Measurements from ENCODE around the gene TMEM100. TPM values are rescaled to one million over a fixed set of nuclear protein-coding genes. Genes with fewer than 3 reads are reported as not detected.

The TMEM100 gene
- total RNA-seq, 1 donor from 2014 or later: 5.3 TPM

GRCh38 chr17:55749985-55750384, 27.3 kb upstream of the TMEM100 start:
- peaks cover 1% of the 10 kb centered on the region for H3K36me3 Mint-ChIP-seq (ENCODE audit: low read depth)
- TF ChIP-seq, protein P1, sequence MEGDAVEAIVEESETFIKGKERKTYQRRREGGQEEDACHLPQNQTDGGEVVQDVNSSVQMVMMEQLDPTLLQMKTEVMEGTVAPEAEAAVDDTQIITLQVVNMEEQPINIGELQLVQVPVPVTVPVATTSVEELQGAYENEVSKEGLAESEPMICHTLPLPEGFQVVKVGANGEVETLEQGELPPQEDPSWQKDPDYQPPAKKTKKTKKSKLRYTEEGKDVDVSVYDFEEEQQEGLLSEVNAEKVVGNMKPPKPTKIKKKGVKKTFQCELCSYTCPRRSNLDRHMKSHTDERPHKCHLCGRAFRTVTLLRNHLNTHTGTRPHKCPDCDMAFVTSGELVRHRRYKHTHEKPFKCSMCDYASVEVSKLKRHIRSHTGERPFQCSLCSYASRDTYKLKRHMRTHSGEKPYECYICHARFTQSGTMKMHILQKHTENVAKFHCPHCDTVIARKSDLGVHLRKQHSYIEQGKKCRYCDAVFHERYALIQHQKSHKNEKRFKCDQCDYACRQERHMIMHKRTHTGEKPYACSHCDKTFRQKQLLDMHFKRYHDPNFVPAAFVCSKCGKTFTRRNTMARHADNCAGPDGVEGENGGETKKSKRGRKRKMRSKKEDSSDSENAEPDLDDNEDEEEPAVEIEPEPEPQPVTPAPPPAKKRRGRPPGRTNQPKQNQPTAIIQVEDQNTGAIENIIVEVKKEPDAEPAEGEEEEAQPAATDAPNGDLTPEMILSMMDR (IDR thresholded peaks at IDR 0.05): no peak
- H3K4me1 Mint-ChIP-seq (ENCODE audit: low read depth): peaks cover 20% of the 10 kb centered on the region
- peaks cover 2% of the 10 kb centered on the region for H3K27me3 Mint-ChIP-seq (ENCODE audit: low read depth)
- no peak for DNase-seq (ENCODE audit: low spot score)
- H3K27ac Mint-ChIP-seq (ENCODE audit: unreplicated experiment): no peak overlapping the region
- H3K9me3 Mint-ChIP-seq (ENCODE audit: low read depth): no peaks in the 10 kb centered on the region
- H3K4me3 Mint-ChIP-seq (ENCODE audit: unreplicated experiment): no peak overlapping the region

DNA sequence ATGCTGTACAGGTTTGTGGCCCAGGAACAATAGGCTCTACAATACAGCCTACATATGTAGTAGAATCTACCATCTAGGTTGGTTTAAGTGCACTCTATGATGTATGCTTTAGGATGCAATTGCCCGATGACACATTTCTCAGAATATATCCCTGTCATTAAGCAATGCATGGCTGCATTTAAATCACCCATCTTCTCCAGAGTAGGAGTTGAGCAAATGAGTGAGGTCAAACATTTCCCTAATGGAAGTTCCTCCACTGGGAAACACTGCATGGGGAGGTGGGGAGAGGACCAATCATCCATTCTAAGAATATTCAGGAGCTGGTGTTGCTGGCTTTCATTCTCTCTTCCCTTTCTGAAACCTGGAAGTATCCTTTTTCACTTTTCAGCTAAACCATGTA, 26.2 kb upstream of the TMEM100 start:
- H3K36me3 Mint-ChIP-seq (ENCODE audit: low read depth): peaks cover 1% of the 10 kb centered on the region
- H3K4me1 Mint-ChIP-seq (ENCODE audit: low read depth): peaks cover 20% of the 10 kb centered on the region
- TF ChIP-seq, protein P1 (IDR thresholded peaks at IDR 0.05): no peak
- no peak overlapping the region for H3K4me3 Mint-ChIP-seq (ENCODE audit: unreplicated experiment)
- H3K27ac Mint-ChIP-seq (ENCODE audit: unreplicated experiment): no peak overlapping the region
- H3K27me3 Mint-ChIP-seq (ENCODE audit: low read depth): peaks cover 2% of the 10 kb centered on the region
- no peak for DNase-seq (ENCODE audit: low spot score)
- H3K9me3 Mint-ChIP-seq (ENCODE audit: low read depth): no peaks in the 10 kb centered on the region

DNA sequence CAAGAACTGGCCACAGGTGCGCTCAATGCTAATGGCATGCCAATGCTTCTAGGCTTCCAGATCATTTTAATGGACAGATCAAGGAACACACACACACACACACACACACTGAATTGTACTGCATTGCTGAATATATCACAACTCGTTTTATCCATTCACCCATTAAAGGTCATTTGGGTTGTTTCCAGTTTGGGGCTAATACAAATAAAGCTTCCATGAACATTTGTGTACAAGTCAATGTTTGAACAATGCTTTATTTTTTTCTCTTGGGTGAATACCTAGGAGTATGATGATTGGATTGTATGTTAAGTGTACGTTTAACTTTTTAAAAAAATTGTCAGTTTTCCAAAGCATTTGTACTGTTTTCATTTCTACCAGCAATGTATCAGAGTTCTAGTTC, 24.5 kb upstream of the TMEM100 start:
- Mint-ChIP-seq H3K9me3 (ENCODE audit: low read depth) (no peaks in the 10 kb centered on the region), H3K4me1 (ENCODE audit: low read depth) (peaks cover 14% of the 10 kb centered on the region), H3K4me3 (ENCODE audit: unreplicated experiment) (no peak overlapping the region), H3K27me3 (ENCODE audit: low read depth) (peaks cover 2% of the 10 kb centered on the region), H3K27ac (ENCODE audit: unreplicated experiment) (no peak overlapping the region), H3K36me3 (ENCODE audit: low read depth) (peaks cover 1% of the 10 kb centered on the region)
- DNase-seq (ENCODE audit: low spot score): no peak
- TF ChIP-seq, protein P1 (IDR thresholded peaks at IDR 0.05): no peak

DNA sequence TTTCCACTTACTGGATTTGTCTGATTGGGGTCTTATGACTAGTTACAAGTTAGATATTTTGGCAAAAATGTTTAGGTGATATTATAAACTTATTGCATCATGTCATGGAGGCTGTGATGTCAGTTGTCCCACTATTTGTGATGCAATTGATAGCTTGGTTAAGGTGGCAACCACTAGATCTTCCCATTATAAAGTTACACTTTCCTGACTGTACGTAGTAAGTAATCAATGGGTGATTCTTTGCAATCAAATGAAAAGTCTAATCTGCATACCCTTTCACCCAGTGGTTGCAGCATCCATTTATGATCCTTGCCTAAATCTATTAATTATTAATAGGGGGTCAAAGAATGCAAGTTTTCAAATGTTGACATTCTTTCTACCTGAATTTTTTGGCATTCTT, 23.8 kb upstream of the TMEM100 start:
- Mint-ChIP-seq H3K36me3 (ENCODE audit: low read depth) (peaks cover 1% of the 10 kb centered on the region), H3K27me3 (ENCODE audit: low read depth) (peaks cover 2% of the 10 kb centered on the region), H3K27ac (ENCODE audit: unreplicated experiment) (no peak overlapping the region), H3K4me1 (ENCODE audit: low read depth) (peaks cover 7% of the 10 kb centered on the region), H3K4me3 (ENCODE audit: unreplicated experiment) (no peak overlapping the region), H3K9me3 (ENCODE audit: low read depth) (no peaks in the 10 kb centered on the region)
- TF ChIP-seq, protein P1 (IDR thresholded peaks at IDR 0.05): no peak
- DNase-seq (ENCODE audit: low spot score): no peak

DNA sequence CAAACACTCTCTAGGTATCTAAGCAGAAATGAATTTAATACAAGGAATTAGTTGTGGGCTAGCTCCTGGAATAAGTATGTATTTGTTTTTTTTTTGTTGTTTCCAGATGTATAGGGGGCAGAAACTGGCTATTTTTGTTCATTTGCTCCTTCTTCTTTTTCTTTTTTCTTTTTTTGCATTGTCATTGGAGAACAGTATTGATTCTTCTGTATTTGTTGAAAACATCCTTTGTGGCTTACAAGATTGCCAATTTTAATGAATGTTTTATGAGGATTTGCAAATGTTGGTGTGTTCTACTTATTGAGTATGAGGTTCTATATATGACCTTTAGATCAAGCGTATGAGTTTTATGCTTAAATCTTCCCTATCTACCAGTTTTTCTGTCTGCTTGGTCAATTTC, 22.6 kb upstream of the TMEM100 start:
- H3K4me1 Mint-ChIP-seq (ENCODE audit: low read depth): no peaks in the 10 kb centered on the region

More for the DNA sequence above, 22.6 kb upstream of the TMEM100 start:
- Mint-ChIP-seq H3K4me3 (ENCODE audit: unreplicated experiment) (no peak overlapping the region), H3K36me3 (ENCODE audit: low read depth) (peaks cover 1% of the 10 kb centered on the region), H3K27ac (ENCODE audit: unreplicated experiment) (no peak overlapping the region), H3K27me3 (ENCODE audit: low read depth) (peaks cover 2% of the 10 kb centered on the region), H3K9me3 (ENCODE audit: low read depth) (no peaks in the 10 kb centered on the region)
- no peak for DNase-seq (ENCODE audit: low spot score)
- TF ChIP-seq, protein P1 (IDR thresholded peaks at IDR 0.05): no peak
